NCI-H774 (cell line): ENCODE results near the gene TCF7L2.

ENCODE experiments used
- DNase-seq: peaks from one replicate; lab custom pipeline; 2025; lab: John Stamatoyannopoulos, UW

TCF7L2 gene

GRCh38 chr10:113126229-113127201 is 176.5 kb downstream of the TCF7L2 start:
- peak; percentile 44 for DNase-seq

GRCh38 chr10:113127261-113127900 is 177.3 kb downstream of the TCF7L2 start:
- DNase-seq = no peak

DNA sequence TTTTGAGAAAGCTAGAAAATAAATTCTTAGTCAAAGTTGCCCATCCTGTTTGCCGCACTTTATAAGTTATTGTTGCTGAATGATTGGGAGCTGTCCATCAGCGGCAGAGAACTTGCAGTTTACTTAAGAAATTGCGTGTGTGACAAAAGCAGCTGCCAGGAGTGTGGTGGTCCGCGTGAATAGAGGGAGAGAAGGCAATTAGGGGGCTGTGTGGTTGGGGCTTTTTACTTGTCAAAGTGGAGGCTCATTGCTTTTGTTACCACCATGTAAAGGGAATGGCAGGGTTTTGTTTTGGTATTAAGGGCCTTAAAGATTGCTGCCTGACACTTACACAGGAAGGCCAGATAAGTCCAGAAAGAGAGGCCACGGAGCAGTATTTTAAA is 177.8 kb downstream of the TCF7L2 start:
- no peak for DNase-seq

DNA sequence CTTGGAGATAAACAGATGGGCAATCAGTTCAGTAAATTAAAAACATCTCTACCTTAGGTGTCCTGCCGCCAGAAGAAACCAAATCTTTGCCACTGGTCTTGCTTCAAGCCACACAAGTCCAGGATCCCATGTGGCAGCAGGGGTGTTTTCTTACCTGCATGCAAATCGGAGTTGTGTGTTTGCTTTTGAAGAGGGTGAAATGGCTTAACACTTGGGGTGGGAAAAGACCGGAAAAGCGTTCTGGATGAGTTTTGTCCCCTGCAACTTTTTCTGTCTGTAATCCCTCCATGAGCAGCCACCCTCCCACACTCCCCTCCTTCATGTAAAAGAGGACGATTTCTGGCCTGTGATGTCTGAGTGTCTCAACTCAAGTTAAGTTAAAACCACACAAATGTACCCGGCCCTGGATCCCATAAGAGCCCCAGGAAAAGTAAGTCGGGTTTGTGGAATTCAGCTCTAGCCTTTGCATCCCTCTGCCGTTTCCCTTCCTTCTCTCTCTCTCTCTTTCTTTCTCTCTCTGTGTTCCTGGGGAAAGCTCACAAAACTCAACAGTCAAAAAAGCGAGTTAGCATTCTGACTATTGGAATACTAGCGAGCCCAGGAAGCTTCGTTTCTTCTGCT is 178.5 kb downstream of the TCF7L2 start:
- DNase-seq = no peak

GRCh38 chr10:113129117-113129516 is 179.1 kb downstream of the TCF7L2 start:
- no peak for DNase-seq

- DNase-seq = no peak
These were observed 180.1 kb downstream of the TCF7L2 start for GRCh38 chr10:113130014-113130641.

GRCh38 chr10:113131613-113132261 is 181.7 kb downstream of the TCF7L2 start:
- DNase-seq = no peak

DNA sequence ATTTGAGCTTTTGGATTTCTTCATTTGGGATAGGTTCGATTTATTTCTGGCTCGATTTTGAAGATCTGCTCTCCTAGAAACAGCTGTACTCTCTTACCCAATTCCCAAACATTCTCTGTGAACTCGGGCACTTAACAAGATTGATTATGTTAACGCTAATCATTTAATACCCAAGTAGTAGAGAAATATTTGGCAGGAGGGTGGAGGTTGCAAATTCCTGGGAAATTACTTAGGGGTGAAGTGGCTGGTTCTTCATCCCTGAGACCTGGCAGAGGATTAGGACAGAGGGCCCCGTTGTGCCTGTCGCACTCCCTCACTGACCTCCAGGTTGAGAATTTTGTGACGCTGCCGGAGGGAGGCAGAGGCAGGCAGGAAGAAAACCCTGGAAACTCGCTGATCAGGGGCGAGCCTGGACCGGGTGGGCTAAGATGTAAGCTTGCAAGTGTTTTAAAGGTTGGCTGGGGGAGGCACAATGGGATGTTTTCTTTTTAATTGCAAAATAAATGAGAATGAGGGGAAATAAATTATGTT is 182.6 kb downstream of the TCF7L2 start:
- DNase-seq = no peak

GRCh38 chr10:113133497-113134115 is 183.6 kb downstream of the TCF7L2 start:
- no peak for DNase-seq

DNA sequence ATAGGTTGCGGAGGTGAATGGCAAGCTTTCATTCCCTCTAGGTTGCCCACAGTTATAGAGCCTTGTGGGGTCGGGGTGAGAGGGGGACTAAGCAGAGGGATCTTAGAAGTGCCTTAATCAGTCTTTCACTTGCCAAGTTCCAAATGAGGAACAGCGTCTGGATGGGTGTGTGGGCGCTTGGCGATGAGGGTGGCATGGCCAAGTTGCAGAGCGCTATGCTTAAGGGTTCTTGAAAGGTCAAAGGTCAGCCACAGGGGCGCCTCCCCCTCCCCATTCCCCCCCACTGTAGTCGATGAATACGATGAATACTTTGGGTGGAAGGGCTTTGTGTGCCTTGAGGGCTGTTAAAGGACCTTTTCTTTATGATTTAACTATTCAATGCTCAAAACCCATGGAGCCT is 185.0 kb downstream of the TCF7L2 start:
- no peak for DNase-seq

- no peak for DNase-seq
These were observed 188.1 kb downstream of the TCF7L2 start for GRCh38 chr10:113137941-113138685.

- no peak for DNase-seq
These were observed 189.0 kb downstream of the TCF7L2 start for GRCh38 chr10:113138937-113139585.

- no peak for DNase-seq
These were observed 189.7 kb downstream of the TCF7L2 start for GRCh38 chr10:113139699-113140098.

DNA sequence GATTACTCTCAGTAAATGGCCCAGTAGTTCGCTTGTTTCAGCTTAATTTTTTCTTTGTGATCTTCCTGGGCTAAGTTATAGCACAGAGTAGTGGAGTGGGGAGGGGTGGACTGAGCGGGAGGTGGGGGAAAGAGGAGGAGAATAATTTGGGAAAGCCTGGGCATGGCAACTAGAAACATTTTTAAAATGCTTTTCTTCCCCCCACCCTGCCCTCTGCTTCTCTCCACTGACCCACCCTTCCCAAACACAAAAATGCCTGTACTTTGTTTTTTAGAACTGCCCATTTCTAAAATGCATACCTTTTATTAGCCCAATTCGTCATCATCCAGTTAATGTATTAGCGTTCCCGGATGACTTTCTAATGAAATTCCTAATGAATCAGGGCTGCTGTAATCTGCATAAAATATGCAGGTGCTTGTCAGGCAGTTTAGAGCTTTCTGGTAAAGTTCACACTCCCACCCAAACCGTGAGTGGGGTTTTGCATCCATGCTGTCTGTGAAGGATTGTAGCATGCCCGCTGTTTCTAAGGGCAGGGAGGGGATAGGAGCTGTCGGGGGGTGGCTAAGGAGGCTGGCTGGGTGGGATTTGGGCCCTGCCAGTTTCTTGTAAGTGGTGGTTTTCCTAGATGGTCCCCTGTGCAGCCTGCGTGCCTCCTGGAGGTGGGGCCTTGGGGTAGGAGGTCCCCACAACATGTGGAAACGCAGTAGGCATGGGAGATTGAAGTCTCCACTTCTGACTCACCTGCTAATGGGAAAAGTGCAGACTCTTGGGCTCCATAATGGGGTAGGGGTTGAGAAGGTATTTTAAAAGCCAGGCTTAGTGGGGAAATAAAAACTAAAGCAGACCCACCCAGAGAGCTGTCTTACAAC is 190.3 kb downstream of the TCF7L2 start:
- DNase-seq = no peak

GRCh38 chr10:113142601-113143362 is 192.7 kb downstream of the TCF7L2 start:
- DNase-seq = peak; percentile 26

- no peak for DNase-seq
These were observed 194.5 kb downstream of the TCF7L2 start for GRCh38 chr10:113144576-113144975.

GRCh38 chr10:113148071-113148825 is 198.2 kb downstream of the TCF7L2 start:
- no peak for DNase-seq
